ENCODE results near the gene ARF6. TPM values are rescaled to one million over a fixed set of nuclear protein-coding genes. Genes with fewer than 3 reads are reported as not detected.
"Not testable (repeated sequence)": the region's sequence is repeated elsewhere in the genome, so short reads cannot be mapped to it uniquely, and the experiment has no call there.

The ARF6 gene
- polyA plus RNA-seq, 1 experiment, result 21.8 TPM

DNA sequence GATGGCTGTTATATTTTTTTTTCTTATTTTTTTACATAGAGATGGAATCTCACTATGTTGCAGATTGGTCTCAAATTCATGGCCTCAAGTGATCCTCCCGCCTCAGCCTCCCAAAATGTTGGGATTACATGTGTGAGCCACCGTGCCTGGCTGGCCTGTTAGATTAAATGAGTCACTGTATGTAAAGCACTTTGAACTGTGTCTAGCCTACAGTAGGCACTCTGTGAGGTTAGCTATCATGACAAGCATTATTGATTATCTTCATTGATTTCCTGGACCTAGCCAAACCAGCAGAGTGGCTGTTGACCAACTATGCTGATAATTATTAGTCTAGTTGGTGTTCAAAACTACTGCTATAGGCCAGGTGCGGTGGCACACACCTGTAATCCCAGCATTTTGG, 42.6 kb downstream of the ARF6 start:
- TF ChIP-seq, protein P1, sequence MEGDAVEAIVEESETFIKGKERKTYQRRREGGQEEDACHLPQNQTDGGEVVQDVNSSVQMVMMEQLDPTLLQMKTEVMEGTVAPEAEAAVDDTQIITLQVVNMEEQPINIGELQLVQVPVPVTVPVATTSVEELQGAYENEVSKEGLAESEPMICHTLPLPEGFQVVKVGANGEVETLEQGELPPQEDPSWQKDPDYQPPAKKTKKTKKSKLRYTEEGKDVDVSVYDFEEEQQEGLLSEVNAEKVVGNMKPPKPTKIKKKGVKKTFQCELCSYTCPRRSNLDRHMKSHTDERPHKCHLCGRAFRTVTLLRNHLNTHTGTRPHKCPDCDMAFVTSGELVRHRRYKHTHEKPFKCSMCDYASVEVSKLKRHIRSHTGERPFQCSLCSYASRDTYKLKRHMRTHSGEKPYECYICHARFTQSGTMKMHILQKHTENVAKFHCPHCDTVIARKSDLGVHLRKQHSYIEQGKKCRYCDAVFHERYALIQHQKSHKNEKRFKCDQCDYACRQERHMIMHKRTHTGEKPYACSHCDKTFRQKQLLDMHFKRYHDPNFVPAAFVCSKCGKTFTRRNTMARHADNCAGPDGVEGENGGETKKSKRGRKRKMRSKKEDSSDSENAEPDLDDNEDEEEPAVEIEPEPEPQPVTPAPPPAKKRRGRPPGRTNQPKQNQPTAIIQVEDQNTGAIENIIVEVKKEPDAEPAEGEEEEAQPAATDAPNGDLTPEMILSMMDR (IDR thresholded peaks at IDR 0.05; ENCODE audit: insufficient read depth, low read depth, low read length), result no peak
- ChIA-PET POLR2A (no interaction called here), CTCF (no interaction called here)
- DNase-seq (ENCODE audit: low read depth), result no peak
- H3K4me3 ChIP-seq (ENCODE audit: low read depth, low read length), result no peak overlapping the region
- H3K27me3 ChIP-seq (ENCODE audit: control insufficient read depth, insufficient read depth, low read length), result no peaks in the 10 kb centered on the region
- no peaks in the 10 kb centered on the region for H3K36me3 ChIP-seq (ENCODE audit: control insufficient read depth, insufficient read depth, low read length)

DNA sequence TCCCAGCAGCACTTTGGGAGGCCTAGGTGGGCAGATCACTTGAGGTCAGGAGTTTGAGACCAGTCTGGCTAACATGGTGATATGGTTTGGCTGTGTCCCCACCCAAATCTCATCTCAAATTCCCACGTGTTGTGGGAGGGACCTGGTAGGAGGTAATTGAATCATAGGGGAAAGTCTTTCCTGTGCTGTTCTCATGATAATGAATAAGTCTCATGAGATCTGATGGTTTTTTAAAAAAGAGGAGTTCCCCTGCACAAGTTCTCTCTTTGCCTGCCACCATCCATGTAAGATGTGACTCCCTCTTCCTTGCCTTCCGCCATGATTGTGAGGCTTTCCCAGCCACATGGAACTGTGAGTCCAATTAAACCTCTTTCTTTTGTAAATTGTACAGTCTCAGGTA, 43.4 kb downstream of the ARF6 start:
- DNase-seq (ENCODE audit: low read depth); H3K36me3 ChIP-seq (ENCODE audit: control insufficient read depth, insufficient read depth, low read length); POLR2A ChIA-PET; H3K27me3 ChIP-seq (ENCODE audit: control insufficient read depth, insufficient read depth, low read length); CTCF ChIA-PET; H3K4me3 ChIP-seq (ENCODE audit: low read depth, low read length): not testable (repeated sequence)

DNA sequence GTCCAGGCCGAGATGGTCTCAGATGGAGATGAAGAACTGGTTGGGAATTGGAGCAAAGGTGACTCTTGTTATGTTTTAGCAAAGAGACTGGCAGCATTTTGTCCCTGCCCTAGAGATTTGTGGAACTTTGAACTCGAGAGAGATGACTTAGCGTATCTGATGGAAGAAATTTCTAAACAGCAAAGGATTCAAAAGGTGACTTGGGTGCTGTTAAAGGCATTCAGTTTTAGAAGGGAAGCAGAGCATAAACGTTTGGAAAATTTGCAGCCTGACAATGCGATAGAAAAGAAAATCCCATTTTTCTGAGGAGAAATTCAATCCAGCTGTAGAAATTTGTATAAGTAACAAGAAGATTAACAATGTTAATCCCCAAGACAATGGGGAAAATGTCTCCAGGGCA, 44.0 kb downstream of the ARF6 start:
- CTCF ChIA-PET; DNase-seq (ENCODE audit: low read depth); H3K36me3 ChIP-seq (ENCODE audit: control insufficient read depth, insufficient read depth, low read length); H3K27me3 ChIP-seq (ENCODE audit: control insufficient read depth, insufficient read depth, low read length); H3K4me3 ChIP-seq (ENCODE audit: low read depth, low read length); POLR2A ChIA-PET: not testable (repeated sequence)

DNA sequence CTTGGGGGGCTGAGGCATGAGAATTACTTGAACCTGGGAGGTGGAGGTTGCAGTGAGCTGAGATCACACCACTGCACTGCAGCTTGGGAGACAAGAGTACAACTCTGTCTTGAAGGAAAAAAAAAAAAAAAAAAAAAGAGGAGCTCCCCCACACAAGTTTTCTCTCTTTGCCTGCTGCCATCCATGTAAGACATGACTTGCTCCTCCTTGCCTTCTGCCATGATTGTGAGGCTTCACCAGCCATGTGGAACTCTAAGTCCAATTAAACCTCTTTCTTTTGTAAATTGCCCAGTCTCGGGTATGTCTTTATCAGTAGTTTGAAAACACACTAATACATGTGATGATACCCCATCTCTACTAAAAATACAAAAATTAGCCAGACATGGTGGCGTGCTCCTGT, 46.3 kb downstream of the ARF6 start:
- H3K27me3 ChIP-seq (ENCODE audit: control insufficient read depth, insufficient read depth, low read length); DNase-seq (ENCODE audit: low read depth); POLR2A ChIA-PET; CTCF ChIA-PET; H3K36me3 ChIP-seq (ENCODE audit: control insufficient read depth, insufficient read depth, low read length); H3K4me3 ChIP-seq (ENCODE audit: low read depth, low read length): not testable (repeated sequence)

DNA sequence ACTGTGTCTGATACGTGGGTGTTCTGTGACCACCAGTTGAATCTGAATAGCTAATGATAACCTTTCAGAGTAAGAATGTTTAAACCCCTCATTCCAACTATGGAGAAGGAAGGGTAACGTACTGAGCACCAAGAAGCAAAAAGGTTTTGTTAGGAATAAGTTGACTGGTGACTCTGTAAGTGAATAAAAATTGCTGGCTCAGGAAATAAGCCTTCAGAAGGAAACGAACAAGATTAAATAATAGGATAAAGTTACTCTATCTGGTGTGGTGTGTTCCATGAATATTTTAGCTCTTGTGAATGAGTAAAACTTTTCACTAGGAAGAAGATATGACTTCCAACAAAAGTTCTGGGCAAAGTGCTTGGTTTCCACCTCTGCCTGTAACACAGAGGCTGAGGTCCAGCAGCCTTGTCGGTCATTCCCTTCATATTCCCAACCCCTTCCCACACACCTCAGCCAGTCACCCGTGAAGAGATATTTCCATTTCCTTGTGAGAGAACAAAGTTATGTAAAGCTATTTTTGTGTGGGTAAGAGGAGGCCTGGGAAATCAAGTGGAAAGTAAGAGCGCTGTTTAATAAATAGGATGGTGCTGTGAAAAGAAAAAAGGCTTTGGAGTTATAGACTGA, 47.1 kb downstream of the ARF6 start:
- TF ChIP-seq, protein P1 (IDR thresholded peaks at IDR 0.05; ENCODE audit: insufficient read depth, low read depth, low read length), result no peak
- Histone ChIP-seq H3K36me3 (ENCODE audit: control insufficient read depth, insufficient read depth, low read length) (no peaks in the 10 kb centered on the region), H3K27me3 (ENCODE audit: control insufficient read depth, insufficient read depth, low read length) (no peaks in the 10 kb centered on the region), H3K4me3 (ENCODE audit: low read depth, low read length) (no peak overlapping the region)
- CTCF ChIA-PET, result interaction anchor here (0.8 to 1.0 kb wide), 3 partner anchors 16 to 42 kb away, joined by 3 read pairs; no protein-coding TSS in a partner anchor
- DNase-seq (ENCODE audit: low read depth), result no peak
- POLR2A ChIA-PET, result interaction anchor here (0.6 kb wide), 1 partner anchor 118 kb away, joined by 6 read pairs; no protein-coding TSS in a partner anchor

DNA sequence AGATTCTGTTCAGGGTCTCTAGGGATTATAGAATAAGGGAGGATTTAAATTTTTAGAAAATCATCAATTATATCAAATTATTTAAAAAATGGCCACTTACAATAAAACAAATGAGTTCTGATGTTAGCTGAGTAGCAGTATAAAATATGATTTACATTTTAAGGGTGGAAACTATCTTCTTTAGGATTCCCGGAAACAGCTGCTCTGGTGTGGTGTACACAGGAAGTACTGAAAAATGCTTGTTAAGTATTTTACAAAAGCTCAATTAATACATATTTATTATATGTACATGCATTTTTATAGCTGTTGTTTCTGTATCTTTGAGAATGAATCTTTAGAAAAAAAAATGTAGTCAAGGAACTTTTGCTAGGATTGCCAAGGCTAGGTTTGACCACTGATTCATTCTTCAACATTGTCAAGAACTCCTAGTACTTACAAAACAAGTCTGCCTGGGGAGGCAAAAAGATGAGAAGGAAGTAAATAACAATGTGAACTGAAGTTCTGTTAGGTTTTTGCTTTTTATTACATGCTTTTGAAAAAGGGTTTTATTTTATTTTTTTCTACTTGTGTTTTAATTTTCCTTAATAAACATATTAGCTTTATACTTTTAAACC, 48.0 kb downstream of the ARF6 start:
- POLR2A ChIA-PET, result interaction anchor here (0.6 kb wide), 1 partner anchor 118 kb away, joined by 6 read pairs; no protein-coding TSS in a partner anchor
- peak; percentile 44 for DNase-seq (ENCODE audit: low read depth)
- TF ChIP-seq, protein P1 (IDR thresholded peaks at IDR 0.05; ENCODE audit: insufficient read depth, low read depth, low read length), result no peak
- no peak overlapping the region for H3K4me3 ChIP-seq (ENCODE audit: low read depth, low read length)
- H3K36me3 ChIP-seq (ENCODE audit: control insufficient read depth, insufficient read depth, low read length), result no peaks in the 10 kb centered on the region
- CTCF ChIA-PET, result interaction anchor here (0.9 to 1.2 kb wide), 3 partner anchors 17 to 73 kb away, joined by 3 to 4 read pairs (median 3); no protein-coding TSS in a partner anchor
- H3K27me3 ChIP-seq (ENCODE audit: control insufficient read depth, insufficient read depth, low read length), result no peaks in the 10 kb centered on the region
